H1 (cell line): ENCODE data around the gene LIPC. TPM values are rescaled to one million over a fixed set of nuclear protein-coding genes. Genes with fewer than 3 reads are reported as not detected.

ENCODE experiments used
- CTCF ChIA-PET: fragments of 300-600 bp; sonication (Branson Sonifier 250); formaldehyde crosslinking; loops from one replicate; lab custom pipeline; 2021; ENCODE audit not compliant: partially characterized antibody; lab: Charles Lee
- POLR2A ChIA-PET: fragments of 300-600 bp; sonication (Branson Sonifier 250); formaldehyde crosslinking; loops from one replicate; lab custom pipeline; 2021; ENCODE audit warnings: inconsistent platforms; ENCODE audit not compliant: partially characterized antibody; lab: Charles Lee
- DNase-seq, 2 experiments: peaks; one replicate each; pipeline versions ENCODE4 v3.0.0 to v3.0.0-alpha.2; 2010 to 2022; ENCODE audit warnings: low spot score in 2 of 2, low read depth in 1 of 2, mixed read lengths in 1 of 2
- FAIRE-seq: peaks from 2 replicates; lab custom pipeline; 2011; peaks lifted over from hg19 to GRCh38; lab: Jason Lieb, UNC
- H2AFZ ChIP-seq: 2 replicates; pipeline ENCODE4 v1.8.1; 2012; ENCODE audit warnings: low read length, inconsistent platforms
- H2AK5ac ChIP-seq: 2 replicates; pipeline ENCODE4 v1.6.1; 2013; ENCODE audit warnings: low read depth, low read length
- H2BK120ac ChIP-seq: replicated peaks from 2 replicates; pipeline ENCODE3; 2013; ENCODE audit warnings: low read depth, low read length, inconsistent platforms
- H2BK12ac ChIP-seq: 2 replicates; pipeline ENCODE4 v1.6.1; 2013; ENCODE audit warnings: low read depth, low read length
- H2BK15ac ChIP-seq: 2 replicates; pipeline ENCODE4 v1.6.1; 2013; ENCODE audit warnings: low read length
- H2BK20ac ChIP-seq: 2 replicates; pipeline ENCODE4 v1.6.1; 2013; ENCODE audit warnings: low read length
- H2BK5ac ChIP-seq: 2 replicates; pipeline ENCODE4 v1.6.1; 2013; ENCODE audit warnings: low read depth, low read length
- H3K14ac ChIP-seq: 2 replicates; pipeline ENCODE4 v1.6.1; 2013; ENCODE audit warnings: inconsistent platforms; ENCODE audit not compliant: insufficient read length
- H3K18ac ChIP-seq: 2 replicates; pipeline ENCODE4 v1.6.1; 2013; ENCODE audit warnings: low read length; ENCODE audit errors: extremely low read depth
- H3K23ac ChIP-seq: 2 replicates; pipeline ENCODE4 v1.6.1; 2013; ENCODE audit warnings: inconsistent platforms; ENCODE audit not compliant: insufficient read length
- H3K23me2 ChIP-seq: 2 replicates; pipeline ENCODE4 v1.6.1; 2013; ENCODE audit warnings: low read depth, low read length
- H3K27ac ChIP-seq: 2 replicates; pipeline ENCODE4 v1.6.1; 2011; ENCODE audit warnings: low read depth, low read length, inconsistent platforms
- H3K27me3 ChIP-seq, 4 experiments: replicated peaks in 1 of 4; 1 replicate in 1 of 4; 2 replicates in 3 of 4; pipeline versions ENCODE4 v1.6.1 to v1.8.1; 2011 to 2013; ENCODE audit warnings: low read length in 3 of 4, mild to moderate bottlenecking in 3 of 4, inconsistent platforms in 2 of 4, mixed read lengths in 2 of 4, moderate library complexity in 1 of 4; ENCODE audit not compliant: control insufficient read depth in 3 of 4, insufficient read depth in 3 of 4; ENCODE audit errors: extremely low read depth in 1 of 4
- H3K36me3 ChIP-seq, 4 experiments: 2 replicates each; pipeline versions ENCODE4 v1.6.1 to v1.8.1; 2011 to 2013; ENCODE audit warnings: mild to moderate bottlenecking in 4 of 4, low read length in 3 of 4, moderate library complexity in 2 of 4, control low read depth in 1 of 4, inconsistent platforms in 1 of 4; ENCODE audit not compliant: insufficient read depth in 4 of 4, control insufficient read depth in 2 of 4
- H3K4ac ChIP-seq: replicated peaks from 2 replicates; pipeline ENCODE3; 2013; ENCODE audit warnings: low read length, low read depth, mixed read lengths, inconsistent platforms; ENCODE audit not compliant: insufficient read length
- H3K4me1 ChIP-seq, 4 experiments: replicated peaks in 1 of 4; 1 replicate in 1 of 4; 2 replicates in 3 of 4; pipeline versions ENCODE4 v1.6.1 to v1.8.1; 2011 to 2013; ENCODE audit warnings: low read length in 3 of 4, inconsistent platforms in 2 of 4, mixed read lengths in 1 of 4; ENCODE audit not compliant: insufficient read depth in 4 of 4, control insufficient read depth in 3 of 4
- H3K4me2 ChIP-seq, 2 experiments: 2 replicates each; pipeline versions ENCODE4 v1.6.1 to v1.8.1; 2011 to 2013; ENCODE audit warnings: low read depth in 2 of 2, low read length in 2 of 2, control low read depth in 1 of 2, inconsistent platforms in 1 of 2, mild to moderate bottlenecking in 1 of 2; ENCODE audit not compliant: insufficient read depth in 1 of 2
- H3K4me3 ChIP-seq, 4 experiments: fragments of 200-600, 300-600 bp in 1 of 4; sonication (generic), shearing (Covaris generic), sonication (Bioruptor Twin) in 1 of 4; 2 replicates each; pipeline versions ENCODE4 v1.5.1 to v1.8.1; 2011 to 2016; ENCODE audit warnings: low read length in 4 of 4, low read depth in 3 of 4, control low read depth in 2 of 4, inconsistent platforms in 2 of 4, mild to moderate bottlenecking in 2 of 4, mixed read lengths in 1 of 4, moderate library complexity in 1 of 4; ENCODE audit not compliant: insufficient read depth in 2 of 4; ENCODE audit errors: extremely low read depth in 1 of 4
- H3K56ac ChIP-seq: replicated peaks from 2 replicates; pipeline ENCODE3; 2013; ENCODE audit warnings: low read depth, mild to moderate bottlenecking, mixed read lengths, low read length, inconsistent platforms; ENCODE audit not compliant: insufficient read length
- H3K79me1 ChIP-seq: 2 replicates; pipeline ENCODE4 v1.6.1; 2013; ENCODE audit warnings: low read depth, low read length, control low read depth
- H3K79me2 ChIP-seq, 2 experiments: 2 replicates each; pipeline versions ENCODE4 v1.6.1 to v1.8.1; 2012 to 2013; ENCODE audit warnings: low read length in 2 of 2, mild to moderate bottlenecking in 2 of 2, inconsistent platforms in 1 of 2; ENCODE audit not compliant: insufficient read depth in 2 of 2, control insufficient read depth in 1 of 2
- H3K9ac ChIP-seq, 4 experiments: replicated peaks in 1 of 4; 1 replicate in 1 of 4; 2 replicates in 3 of 4; pipeline versions ENCODE4 v1.6.1 to v1.8.1; 2011 to 2013; ENCODE audit warnings: low read depth in 3 of 4, low read length in 3 of 4, control low read depth in 2 of 4, mild to moderate bottlenecking in 2 of 4, moderate library complexity in 2 of 4, inconsistent platforms in 1 of 4; ENCODE audit errors: extremely low read depth in 1 of 4
- H3K9me3 ChIP-seq, 2 experiments: 2 replicates each; pipeline versions ENCODE4 v1.6.1 to v1.8.1; 2012 to 2013; ENCODE audit warnings: mild to moderate bottlenecking in 2 of 2, moderate library complexity in 2 of 2, control low read depth in 1 of 2, inconsistent platforms in 1 of 2, low read depth in 1 of 2, low read length in 1 of 2, mixed read lengths in 1 of 2; ENCODE audit not compliant: insufficient read depth in 2 of 2
- H4K20me1 ChIP-seq, 2 experiments: replicated peaks in 1 of 2; 2 replicates each; pipeline versions ENCODE3 to v1.8.1; 2011 to 2013; ENCODE audit warnings: inconsistent platforms in 2 of 2, low read length in 2 of 2, mild to moderate bottlenecking in 1 of 2; ENCODE audit not compliant: insufficient read depth in 2 of 2, control insufficient read depth in 1 of 2
- H4K5ac ChIP-seq: 2 replicates; pipeline ENCODE4 v1.6.1; 2013; ENCODE audit warnings: low read length, low read depth, mixed read lengths, inconsistent platforms; ENCODE audit not compliant: insufficient read length
- H4K8ac ChIP-seq: 2 replicates; pipeline ENCODE4 v1.8.0; 2013; ENCODE audit warnings: mild to moderate bottlenecking, moderate library complexity, low read length, inconsistent platforms; ENCODE audit not compliant: insufficient read depth; ENCODE audit errors: extremely low read depth
- H4K91ac ChIP-seq: replicated peaks from 2 replicates; pipeline ENCODE3; 2013; ENCODE audit warnings: low read length, mixed read lengths, inconsistent platforms; ENCODE audit not compliant: insufficient read length
- CBX5 ChIP-seq: fragments of 300-800, 300-1000 bp; sonication (generic); IDR thresholded peaks from 2 replicates; pipeline ENCODE4 v1.7.1; 2016; ENCODE audit warnings: antibody characterized with exemption, low read length, low read depth
- CBX8 ChIP-seq: fragments of 300-800, 300-1000 bp; sonication (generic); IDR thresholded peaks from 2 replicates; pipeline ENCODE4 v1.7.1; 2016; ENCODE audit warnings: low read depth, low read length, borderline replicate concordance
- CEBPB ChIP-seq: IDR thresholded peaks from 2 replicates; pipeline ENCODE4 v1.6.1; 2012; ENCODE audit warnings: low read depth, low read length
- CHD1 ChIP-seq: IDR thresholded peaks from 2 replicates; pipeline ENCODE4 v1.6.1; 2012; ENCODE audit warnings: low read depth, low read length, improper control_type of control experiment
- E2F6 ChIP-seq: IDR thresholded peaks from 2 replicates; pipeline ENCODE4 v1.6.1; 2012; ENCODE audit warnings: inconsistent platforms
- EZH2 ChIP-seq: fragments of 200-600 bp; sonication (generic); IDR thresholded peaks from 2 replicates; pipeline ENCODE4 v1.7.1; 2012; ENCODE audit warnings: low read depth, mild to moderate bottlenecking, moderate library complexity, low read length, inconsistent platforms; ENCODE audit not compliant: severe bottlenecking
- JUND ChIP-seq: IDR thresholded peaks from 2 replicates; pipeline ENCODE4 v1.6.1; 2011; ENCODE audit warnings: mild to moderate bottlenecking, improper control_type of control experiment, low read length
- MAFK ChIP-seq: IDR thresholded peaks from 2 replicates; pipeline ENCODE4 v1.6.1; 2012; ENCODE audit warnings: low read depth, mild to moderate bottlenecking, improper control_type of control experiment, low read length
- POU5F1 ChIP-seq: IDR thresholded peaks from 2 replicates; pipeline ENCODE4 v1.6.1; 2011; ENCODE audit warnings: low read depth, mild to moderate bottlenecking, low read length, moderate library complexity
- RFX5 ChIP-seq: IDR thresholded peaks from 2 replicates; pipeline ENCODE4 v1.6.1; 2011; ENCODE audit warnings: low read depth, low read length, improper control_type of control experiment, borderline replicate concordance
- TAF7 ChIP-seq: optimal IDR thresholded peaks from 2 replicates; pipeline ENCODE3; 2011; ENCODE audit warnings: low read depth, mild to moderate bottlenecking, inconsistent platforms, low read length, moderate library complexity, borderline replicate concordance
- TBP ChIP-seq: IDR thresholded peaks from 2 replicates; pipeline ENCODE4 v1.6.1; 2011; ENCODE audit warnings: low read depth, low read length, improper control_type of control experiment
- TCF12 ChIP-seq: IDR thresholded peaks from 2 replicates; pipeline ENCODE4 v1.6.1; 2011; ENCODE audit warnings: low read depth, mild to moderate bottlenecking, low read length
- USF2 ChIP-seq: IDR thresholded peaks from 2 replicates; pipeline ENCODE4 v1.6.1; 2011; ENCODE audit warnings: low read length, improper control_type of control experiment
- WGBS, 2 experiments: shearing (Covaris generic) in 1 of 2; methylation state at CpG; one replicate each; pipeline versions ENCODE4 v1.1.6 to v1.1.7; 2013 to 2015; ENCODE audit warnings: low lambda C conversion rate in 2 of 2, mixed read lengths in 2 of 2, inconsistent platforms in 1 of 2, low coverage in 1 of 2, missing lambda C conversion rate in 1 of 2; ENCODE audit not compliant: insufficient replicate concordance in 2 of 2, insufficient coverage in 1 of 2, insufficient read length in 1 of 2; ENCODE audit errors: extremely low coverage in 1 of 2, missing lambda C conversion rate in 1 of 2; 5-methylcytosine and 5-hydroxymethylcytosine counted together
- polyA plus RNA-seq, 7 experiments: library from polyadenylated mRNA; depleted of rRNA in 3 of 7; stranded (reverse) in 5 of 7; unstranded in 2 of 7; fragments of >200 nt in 5 of 7; fragments of 200-250 nt in 2 of 7; gene quantifications; 1 replicate in 5 of 7; 2 replicates in 1 of 7; 4 replicates in 1 of 7; pipeline versions ENCODE4 v1.2.1 to v1.2.3, GENCODE V29; 2011 to 2013; ENCODE audit warnings: missing spikeins in 2 of 7, mixed read lengths in 2 of 7
- total RNA-seq: library from RNA; stranded (reverse); fragmentation: NEBNext Ultra II Directional; extraction: Animal tissue kit (Norgen Biotek cat#: 25700); gene quantifications from 2 replicates; pipeline ENCODE4 v1.2.1, GENCODE V29; 2021

Gene LIPC
- total and polyA plus RNA-seq, 2 of the 8 experiments (the other 6 are each of a cell fraction or from before 2014, with no cell fraction given): not detected

- no peak overlapping the region for H2BK120ac ChIP-seq
- H2AK5ac ChIP-seq: no peak overlapping the region
- no peaks in the 10 kb centered on the region for H4K20me1 ChIP-seq
- H4K8ac ChIP-seq: no peak overlapping the region
- H3K27me3 ChIP-seq: no peaks in the 10 kb centered on the region
- no peak overlapping the region for H2BK15ac ChIP-seq
- H2BK5ac ChIP-seq: no peak overlapping the region
- WGBS, 2 experiments: 56% methylated on average over 2 of the region's 2 CpGs; no CpG with 5 or more reads in 1 of the 2 experiments
- no peak overlapping the region for H4K5ac ChIP-seq
- no peaks in the 10 kb centered on the region for H3K9me3 ChIP-seq
- H3K79me2 ChIP-seq: no peaks in the 10 kb centered on the region
- H3K79me1 ChIP-seq: no peaks in the 10 kb centered on the region
- no peak overlapping the region for H3K4me3 ChIP-seq
- POLR2A ChIA-PET: no interaction called here
- no peak overlapping the region for H3K14ac ChIP-seq
- H3K4me2 ChIP-seq: no peak overlapping the region
- no peak overlapping the region for H3K56ac ChIP-seq
- H3K4me1 ChIP-seq: no peaks in the 10 kb centered on the region
- H3K4ac ChIP-seq: no peak overlapping the region
- no peak overlapping the region for H3K27ac ChIP-seq
- H4K91ac ChIP-seq: no peak overlapping the region
- no peak overlapping the region for H3K23ac ChIP-seq
- no peak overlapping the region for H3K18ac ChIP-seq
- CTCF ChIA-PET: interaction anchor here (1.2 kb wide), 1 partner anchor 79 kb away, joined by 3 read pairs; no protein-coding TSS in a partner anchor
- H2BK12ac ChIP-seq: no peak overlapping the region
- DNase-seq: no peak
- no peak overlapping the region for H3K9ac ChIP-seq
- no peak overlapping the region for H2BK20ac ChIP-seq
- no peak overlapping the region for H2AFZ ChIP-seq
- no peaks in the 10 kb centered on the region for H3K23me2 ChIP-seq
- H3K36me3 ChIP-seq: no peaks in the 10 kb centered on the region
- no peak for FAIRE-seq
- TF ChIP-seq RFX5: no peak
- no peak for TF ChIP-seq CHD1
- no peak for TF ChIP-seq TBP
- TF ChIP-seq CBX5: no peak
- no peak for TF ChIP-seq EZH2
- no peak for TF ChIP-seq USF2
- no peak for TF ChIP-seq JUND
- no peak for TF ChIP-seq MAFK
- no peak for TF ChIP-seq TCF12
- no peak for TF ChIP-seq POU5F1
- no peak for TF ChIP-seq E2F6
- no peak for TF ChIP-seq TAF7
- TF ChIP-seq CBX8: no peak
- TF ChIP-seq CEBPB: no peak
Observed at GRCh38 chr15:58459045-58459444, 27.3 kb downstream of the LIPC start.
